HEK293 (cell line): ENCODE data around the gene ANGEL2.

Experiments
- BCL11A ChIP-seq: fragments of 450-650 bp; formaldehyde crosslinking; IDR thresholded peaks from 2 replicates; pipeline ENCODE4 v1.5.1; 2016; ENCODE audit warnings: low read depth, missing biosample characterization, missing genetic modification characterization
- GLI4 ChIP-seq: fragments of 450-650 bp; formaldehyde crosslinking; IDR thresholded peaks from 2 replicates; pipeline ENCODE4 v1.5.1; 2016; ENCODE audit warnings: missing biosample characterization, missing genetic modification characterization
- GLIS2 ChIP-seq: fragments of 450-650 bp; formaldehyde crosslinking; IDR thresholded peaks from 2 replicates; pipeline ENCODE4 v1.5.1; 2016; ENCODE audit warnings: missing biosample characterization, missing genetic modification characterization
- SALL2 ChIP-seq: fragments of 450-650 bp; formaldehyde crosslinking; IDR thresholded peaks from 2 replicates; pipeline ENCODE4 v1.5.0; 2017; ENCODE audit warnings: missing biosample characterization, mild to moderate bottlenecking, missing genetic modification characterization, borderline replicate concordance
- SP2 ChIP-seq: fragments of 450-650 bp; formaldehyde crosslinking; IDR thresholded peaks from 2 replicates; pipeline ENCODE4 v1.5.1; 2016; ENCODE audit warnings: missing biosample characterization, missing genetic modification characterization
- WT1 ChIP-seq: fragments of 450-650 bp; formaldehyde crosslinking; IDR thresholded peaks from 2 replicates; pipeline ENCODE4 v1.5.1; 2016; ENCODE audit warnings: missing biosample characterization, missing genetic modification characterization
- YY1 ChIP-seq: fragments of 450-650 bp; formaldehyde crosslinking; IDR thresholded peaks from 2 replicates; pipeline ENCODE4 v1.5.1; 2018; ENCODE audit warnings: missing biosample characterization, missing genetic modification characterization
- ZBTB20 ChIP-seq: fragments of 450-650 bp; formaldehyde crosslinking; IDR thresholded peaks from 2 replicates; pipeline ENCODE4 v1.5.1; 2016; ENCODE audit warnings: missing biosample characterization, missing genetic modification characterization
- ZNF155 ChIP-seq: fragments of 450-650 bp; formaldehyde crosslinking; IDR thresholded peaks from 2 replicates; pipeline ENCODE4 v1.5.1; 2016; ENCODE audit warnings: missing biosample characterization, missing genetic modification characterization
- ZNF157 ChIP-seq: fragments of 450-650 bp; formaldehyde crosslinking; IDR thresholded peaks from 2 replicates; pipeline ENCODE4 v1.5.1; 2016; ENCODE audit warnings: missing biosample characterization, missing genetic modification characterization
- ZNF184 ChIP-seq: fragments of 450-650 bp; IDR thresholded peaks from 2 replicates; pipeline ENCODE4 v1.5.1; 2018; ENCODE audit warnings: missing biosample characterization, mild to moderate bottlenecking, missing genetic modification characterization
- ZNF221 ChIP-seq: fragments of 450-650 bp; formaldehyde crosslinking; IDR thresholded peaks from 2 replicates; pipeline ENCODE4 v1.5.1; 2017; ENCODE audit warnings: missing biosample characterization, missing genetic modification characterization, borderline replicate concordance
- ZNF24 ChIP-seq: fragments of 450-650 bp; formaldehyde crosslinking; IDR thresholded peaks from 2 replicates; pipeline ENCODE4 v1.5.1; 2016; ENCODE audit warnings: missing biosample characterization, missing genetic modification characterization
- ZNF341 ChIP-seq: fragments of 450-650 bp; formaldehyde crosslinking; IDR thresholded peaks from 2 replicates; pipeline ENCODE4; 2016; ENCODE audit warnings: low read depth, missing biosample characterization, missing genetic modification characterization
- ZNF350 ChIP-seq: fragments of 450-650 bp; formaldehyde crosslinking; IDR thresholded peaks from 2 replicates; pipeline ENCODE4 v1.5.0; 2017; ENCODE audit warnings: missing biosample characterization, mild to moderate bottlenecking, missing genetic modification characterization
- ZNF404 ChIP-seq: fragments of 450-650 bp; formaldehyde crosslinking; IDR thresholded peaks from 2 replicates; pipeline ENCODE4 v1.5.1; 2017; ENCODE audit warnings: missing biosample characterization, missing genetic modification characterization
- ZNF473 ChIP-seq: fragments of 450-650 bp; formaldehyde crosslinking; IDR thresholded peaks from 2 replicates; pipeline ENCODE4 v1.5.1; 2017; ENCODE audit warnings: missing biosample characterization, missing genetic modification characterization
- ZNF501 ChIP-seq: fragments of 450-650 bp; formaldehyde crosslinking; IDR thresholded peaks from 2 replicates; pipeline ENCODE4 v1.5.1; 2016; ENCODE audit warnings: missing biosample characterization, missing genetic modification characterization
- ZNF555 ChIP-seq: fragments of 450-650 bp; formaldehyde crosslinking; conservative IDR thresholded peaks from 2 replicates; pipeline ENCODE4 v1.5.1; 2017; ENCODE audit warnings: missing biosample characterization, mild to moderate bottlenecking, missing genetic modification characterization, inconsistent platforms
- ZNF561 ChIP-seq: fragments of 450-650 bp; IDR thresholded peaks from 2 replicates; pipeline ENCODE4 v1.5.1; 2018; ENCODE audit warnings: missing biosample characterization, missing genetic modification characterization, borderline replicate concordance
- ZNF792 ChIP-seq: fragments of 450-650 bp; formaldehyde crosslinking; IDR thresholded peaks from 2 replicates; pipeline ENCODE4 v1.5.1; 2016; ENCODE audit warnings: missing biosample characterization, missing genetic modification characterization
- TF ChIP-seq, protein P1 (sequence below): fragments of 450-650 bp; formaldehyde crosslinking; IDR thresholded peaks from 2 replicates; pipeline ENCODE4 v1.5.1; 2017; ENCODE audit warnings: missing biosample characterization, mild to moderate bottlenecking, missing genetic modification characterization, moderate library complexity
- TF ChIP-seq, protein P2 (sequence below): fragments of 450-650 bp; formaldehyde crosslinking; IDR thresholded peaks from 2 replicates; pipeline ENCODE4 v1.5.1; 2016; ENCODE audit warnings: missing biosample characterization, missing genetic modification characterization
- TF ChIP-seq, protein P3 (sequence below): fragments of 450-650 bp; formaldehyde crosslinking; IDR thresholded peaks from 2 replicates; pipeline ENCODE4; 2016; ENCODE audit warnings: missing biosample characterization, missing genetic modification characterization
- TF ChIP-seq, protein P4 (sequence below): fragments of 450-650 bp; formaldehyde crosslinking; IDR thresholded peaks from 2 replicates; pipeline ENCODE4 v1.5.1; 2016; ENCODE audit warnings: missing biosample characterization, missing genetic modification characterization
- TF ChIP-seq, protein P5 (sequence below): fragments of 450-650 bp; formaldehyde crosslinking; conservative IDR thresholded peaks from 2 replicates; pipeline ENCODE4 v1.5.1; 2016; ENCODE audit warnings: low read depth, missing biosample characterization, missing genetic modification characterization
- TF ChIP-seq, protein P6 (sequence below): sonication (generic); formaldehyde crosslinking; IDR thresholded peaks from 2 replicates; pipeline ENCODE4 v1.8.1; 2022; ENCODE audit warnings: mild to moderate bottlenecking, moderate library complexity, missing genetic modification reagents

The ANGEL2 gene

DNA sequence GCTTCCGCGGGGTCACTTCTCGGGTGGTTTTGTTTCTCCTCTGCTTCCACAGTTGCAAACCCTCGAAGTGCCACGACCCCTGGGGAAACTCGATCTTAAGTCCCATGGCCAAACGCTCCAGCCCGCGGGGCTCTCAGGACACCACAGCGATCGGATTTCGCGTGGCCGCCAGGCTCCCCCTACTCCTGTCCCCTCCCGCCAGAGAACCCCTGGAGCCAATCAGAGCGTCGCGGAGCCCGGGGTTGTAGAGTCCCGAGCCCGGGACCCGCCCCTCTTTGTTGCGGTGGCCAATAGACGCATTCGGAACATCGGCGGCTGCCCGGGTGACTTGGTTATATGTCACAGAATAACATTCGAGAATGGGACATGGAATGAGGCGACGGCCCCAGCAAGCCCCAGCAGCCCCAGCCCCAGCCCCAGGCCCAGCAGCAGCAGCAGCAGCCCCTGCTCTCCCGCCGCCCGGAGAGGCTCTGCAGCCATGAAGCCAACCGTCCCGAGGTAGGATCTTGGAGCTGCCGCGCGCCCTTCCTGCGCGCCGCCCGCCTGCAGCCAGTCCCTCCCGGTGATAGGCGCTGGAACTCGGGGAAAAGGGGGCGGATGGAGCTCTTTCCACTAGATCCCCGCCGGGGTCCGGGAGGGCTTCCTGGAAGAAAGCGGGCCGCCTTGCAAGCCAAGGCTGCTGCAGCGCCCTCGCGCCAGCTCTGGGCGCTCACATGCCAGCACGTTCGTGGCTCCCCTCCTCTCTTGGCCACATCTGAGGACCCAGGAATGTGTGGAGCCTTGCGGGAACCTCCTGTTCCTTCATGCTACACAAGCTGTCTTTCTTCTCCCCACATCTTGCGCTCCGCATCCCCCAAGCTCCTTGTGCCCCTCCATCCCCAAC, 65.2 kb downstream of the ANGEL2 start, which contains the start of gene VASH2 (continued):
- peak; percentile 53 for TF ChIP-seq GLIS2 (tag by site-specific recombination)
- TF ChIP-seq ZNF404 (tag by site-specific recombination), result no peak
- no peak for TF ChIP-seq BCL11A (tag by site-specific recombination)
- TF ChIP-seq ZBTB20 (tag by site-specific recombination), result peak; percentile 71
- TF ChIP-seq ZNF561 (tag by site-specific recombination), result peak; percentile 64; the same call in 1 of the 2 replicates
- no peak for TF ChIP-seq ZNF221 (tag by site-specific recombination)
- TF ChIP-seq, protein P1, sequence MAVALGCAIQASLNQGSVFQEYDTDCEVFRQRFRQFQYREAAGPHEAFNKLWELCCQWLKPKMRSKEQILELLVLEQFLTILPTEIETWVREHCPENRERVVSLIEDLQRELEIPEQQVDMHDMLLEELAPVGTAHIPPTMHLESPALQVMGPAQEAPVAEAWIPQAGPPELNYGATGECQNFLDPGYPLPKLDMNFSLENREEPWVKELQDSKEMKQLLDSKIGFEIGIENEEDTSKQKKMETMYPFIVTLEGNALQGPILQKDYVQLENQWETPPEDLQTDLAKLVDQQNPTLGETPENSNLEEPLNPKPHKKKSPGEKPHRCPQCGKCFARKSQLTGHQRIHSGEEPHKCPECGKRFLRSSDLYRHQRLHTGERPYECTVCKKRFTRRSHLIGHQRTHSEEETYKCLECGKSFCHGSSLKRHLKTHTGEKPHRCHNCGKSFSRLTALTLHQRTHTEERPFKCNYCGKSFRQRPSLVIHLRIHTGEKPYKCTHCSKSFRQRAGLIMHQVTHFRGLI (tag by site-specific recombination), result no peak
- TF ChIP-seq ZNF341, result peak; percentile 71
- TF ChIP-seq ZNF555 (tag by site-specific recombination), result no peak
- TF ChIP-seq, protein P2, sequence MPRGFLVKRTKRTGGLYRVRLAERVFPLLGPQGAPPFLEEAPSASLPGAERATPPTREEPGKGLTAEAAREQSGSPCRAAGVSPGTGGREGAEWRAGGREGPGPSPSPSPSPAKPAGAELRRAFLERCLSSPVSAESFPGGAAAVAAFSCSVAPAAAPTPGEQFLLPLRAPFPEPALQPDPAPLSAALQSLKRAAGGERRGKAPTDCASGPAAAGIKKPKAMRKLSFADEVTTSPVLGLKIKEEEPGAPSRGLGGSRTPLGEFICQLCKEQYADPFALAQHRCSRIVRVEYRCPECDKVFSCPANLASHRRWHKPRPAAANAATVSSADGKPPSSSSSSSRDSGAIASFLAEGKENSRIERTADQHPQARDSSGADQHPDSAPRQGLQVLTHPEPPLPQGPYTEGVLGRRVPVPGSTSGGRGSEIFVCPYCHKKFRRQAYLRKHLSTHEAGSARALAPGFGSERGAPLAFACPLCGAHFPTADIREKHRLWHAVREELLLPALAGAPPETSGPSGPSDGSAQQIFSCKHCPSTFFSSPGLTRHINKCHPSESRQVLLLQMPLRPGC (tag by site-specific recombination), result peak; percentile 49; the same call in 1 of the 2 replicates
- TF ChIP-seq ZNF155 (tag by site-specific recombination), result no peak
- TF ChIP-seq, protein P3, sequence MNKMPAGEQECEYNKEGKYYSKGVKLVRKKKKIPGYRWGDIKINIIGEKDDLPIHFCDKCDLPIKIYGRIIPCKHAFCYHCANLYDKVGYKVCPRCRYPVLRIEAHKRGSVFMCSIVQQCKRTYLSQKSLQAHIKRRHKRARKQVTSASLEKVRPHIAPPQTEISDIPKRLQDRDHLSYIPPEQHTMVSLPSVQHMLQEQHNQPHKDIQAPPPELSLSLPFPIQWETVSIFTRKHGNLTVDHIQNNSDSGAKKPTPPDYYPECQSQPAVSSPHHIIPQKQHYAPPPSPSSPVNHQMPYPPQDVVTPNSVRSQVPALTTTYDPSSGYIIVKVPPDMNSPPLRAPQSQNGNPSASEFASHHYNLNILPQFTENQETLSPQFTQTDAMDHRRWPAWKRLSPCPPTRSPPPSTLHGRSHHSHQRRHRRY (tag by site-specific recombination), result no peak
- TF ChIP-seq ZNF792 (tag by site-specific recombination), result no peak
- TF ChIP-seq, protein P4, sequence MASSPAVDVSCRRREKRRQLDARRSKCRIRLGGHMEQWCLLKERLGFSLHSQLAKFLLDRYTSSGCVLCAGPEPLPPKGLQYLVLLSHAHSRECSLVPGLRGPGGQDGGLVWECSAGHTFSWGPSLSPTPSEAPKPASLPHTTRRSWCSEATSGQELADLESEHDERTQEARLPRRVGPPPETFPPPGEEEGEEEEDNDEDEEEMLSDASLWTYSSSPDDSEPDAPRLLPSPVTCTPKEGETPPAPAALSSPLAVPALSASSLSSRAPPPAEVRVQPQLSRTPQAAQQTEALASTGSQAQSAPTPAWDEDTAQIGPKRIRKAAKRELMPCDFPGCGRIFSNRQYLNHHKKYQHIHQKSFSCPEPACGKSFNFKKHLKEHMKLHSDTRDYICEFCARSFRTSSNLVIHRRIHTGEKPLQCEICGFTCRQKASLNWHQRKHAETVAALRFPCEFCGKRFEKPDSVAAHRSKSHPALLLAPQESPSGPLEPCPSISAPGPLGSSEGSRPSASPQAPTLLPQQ (tag by site-specific recombination), result peak; percentile 22; the same call in 1 of the 2 replicates
- no peak for TF ChIP-seq ZNF350 (tag by site-specific recombination)
- peak; percentile 60 for TF ChIP-seq ZNF501 (tag by site-specific recombination)
- TF ChIP-seq YY1 (tag by site-specific recombination), result no peak
- TF ChIP-seq, protein P5, sequence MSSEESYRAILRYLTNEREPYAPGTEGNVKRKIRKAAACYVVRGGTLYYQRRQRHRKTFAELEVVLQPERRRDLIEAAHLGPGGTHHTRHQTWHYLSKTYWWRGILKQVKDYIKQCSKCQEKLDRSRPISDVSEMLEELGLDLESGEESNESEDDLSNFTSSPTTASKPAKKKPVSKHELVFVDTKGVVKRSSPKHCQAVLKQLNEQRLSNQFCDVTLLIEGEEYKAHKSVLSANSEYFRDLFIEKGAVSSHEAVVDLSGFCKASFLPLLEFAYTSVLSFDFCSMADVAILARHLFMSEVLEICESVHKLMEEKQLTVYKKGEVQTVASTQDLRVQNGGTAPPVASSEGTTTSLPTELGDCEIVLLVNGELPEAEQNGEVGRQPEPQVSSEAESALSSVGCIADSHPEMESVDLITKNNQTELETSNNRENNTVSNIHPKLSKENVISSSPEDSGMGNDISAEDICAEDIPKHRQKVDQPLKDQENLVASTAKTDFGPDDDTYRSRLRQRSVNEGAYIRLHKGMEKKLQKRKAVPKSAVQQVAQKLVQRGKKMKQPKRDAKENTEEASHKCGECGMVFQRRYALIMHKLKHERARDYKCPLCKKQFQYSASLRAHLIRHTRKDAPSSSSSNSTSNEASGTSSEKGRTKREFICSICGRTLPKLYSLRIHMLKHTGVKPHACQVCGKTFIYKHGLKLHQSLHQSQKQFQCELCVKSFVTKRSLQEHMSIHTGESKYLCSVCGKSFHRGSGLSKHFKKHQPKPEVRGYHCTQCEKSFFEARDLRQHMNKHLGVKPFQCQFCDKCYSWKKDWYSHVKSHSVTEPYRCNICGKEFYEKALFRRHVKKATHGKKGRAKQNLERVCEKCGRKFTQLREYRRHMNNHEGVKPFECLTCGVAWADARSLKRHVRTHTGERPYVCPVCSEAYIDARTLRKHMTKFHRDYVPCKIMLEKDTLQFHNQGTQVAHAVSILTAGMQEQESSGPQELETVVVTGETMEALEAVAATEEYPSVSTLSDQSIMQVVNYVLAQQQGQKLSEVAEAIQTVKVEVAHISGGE (tag by site-specific recombination), result 0 out of 2 replicates have a peak, but pooled peaks have one; percentile 1
- no peak for TF ChIP-seq ZNF473 (tag by site-specific recombination)
- 0 out of 2 replicates have a peak, but pooled peaks have one; percentile 10 for TF ChIP-seq WT1 (tag by site-specific recombination)
- no peak for TF ChIP-seq GLI4
- TF ChIP-seq, protein P6, sequence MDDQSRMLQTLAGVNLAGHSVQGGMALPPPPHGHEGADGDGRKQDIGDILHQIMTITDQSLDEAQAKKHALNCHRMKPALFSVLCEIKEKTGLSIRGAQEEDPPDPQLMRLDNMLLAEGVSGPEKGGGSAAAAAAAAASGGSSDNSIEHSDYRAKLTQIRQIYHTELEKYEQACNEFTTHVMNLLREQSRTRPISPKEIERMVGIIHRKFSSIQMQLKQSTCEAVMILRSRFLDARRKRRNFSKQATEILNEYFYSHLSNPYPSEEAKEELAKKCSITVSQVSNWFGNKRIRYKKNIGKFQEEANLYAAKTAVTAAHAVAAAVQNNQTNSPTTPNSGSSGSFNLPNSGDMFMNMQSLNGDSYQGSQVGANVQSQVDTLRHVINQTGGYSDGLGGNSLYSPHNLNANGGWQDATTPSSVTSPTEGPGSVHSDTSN, result 0 out of 2 replicates have a peak, but pooled peaks have one; percentile 27
- no peak for TF ChIP-seq SALL2 (tag by site-specific recombination)
- TF ChIP-seq ZNF24 (tag by site-specific recombination), result no peak
- TF ChIP-seq SP2 (tag by site-specific recombination), result peak; percentile 85
- TF ChIP-seq ZNF157 (tag by site-specific recombination), result no peak
- no peak for TF ChIP-seq ZNF184 (tag by site-specific recombination)
